ENCODE measurements around the gene TRPV6. TPM values are rescaled to one million over a fixed set of nuclear protein-coding genes. Genes with fewer than 3 reads are reported as not detected.
A peak's percentile ranks its signal among the peaks of the same experiment; 100 is the strongest.

The TRPV6 gene
- polyA plus RNA-seq, 3 donors, result 11.2 to 16.9 (median 14.1) TPM

DNA sequence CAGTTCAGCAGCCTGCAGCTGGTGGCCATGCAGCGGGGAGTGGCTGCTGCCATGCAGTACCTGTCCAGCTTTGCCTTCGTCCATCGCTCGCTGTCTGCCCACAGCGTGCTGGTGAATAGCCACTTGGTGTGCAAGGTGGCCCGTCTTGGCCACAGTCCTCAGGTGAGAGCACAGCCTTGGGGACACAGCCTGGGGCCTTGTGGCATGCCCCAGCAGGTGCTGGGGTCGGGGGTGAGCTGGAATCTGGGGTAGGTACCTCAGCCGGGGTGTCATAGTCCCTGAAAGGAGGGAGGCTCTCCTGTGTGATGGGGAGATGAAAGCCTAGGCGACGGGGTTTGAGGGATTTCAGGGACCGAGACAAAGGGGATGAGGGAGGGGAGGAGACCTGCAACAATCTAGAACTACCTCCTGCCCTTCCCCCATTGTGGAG lies 16.5 kb downstream of the TRPV6 start:
- DNase-seq, result no peak

- no peak for DNase-seq
These were observed 17.2 kb downstream of the TRPV6 start for GRCh38 chr7:142868188-142868985.

GRCh38 chr7:142867398-142868187 lies 18.0 kb downstream of the TRPV6 start:
- DNase-seq, result no peak

DNA sequence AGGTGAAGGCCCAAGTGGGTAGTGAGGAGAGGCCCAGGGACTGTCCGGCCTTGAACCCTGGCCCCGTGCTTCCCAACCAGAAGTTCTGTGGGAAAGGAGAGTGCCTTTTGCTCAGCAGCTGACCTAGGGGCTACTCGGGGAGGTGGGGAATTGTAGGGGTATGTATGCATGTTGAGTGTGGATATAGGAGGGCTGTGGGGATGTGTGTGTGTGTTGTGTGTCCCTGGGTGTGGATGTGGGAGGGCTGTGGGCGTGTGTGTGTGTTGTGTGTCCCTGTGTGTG lies 18.5 kb downstream of the TRPV6 start:
- no peak for DNase-seq

DNA sequence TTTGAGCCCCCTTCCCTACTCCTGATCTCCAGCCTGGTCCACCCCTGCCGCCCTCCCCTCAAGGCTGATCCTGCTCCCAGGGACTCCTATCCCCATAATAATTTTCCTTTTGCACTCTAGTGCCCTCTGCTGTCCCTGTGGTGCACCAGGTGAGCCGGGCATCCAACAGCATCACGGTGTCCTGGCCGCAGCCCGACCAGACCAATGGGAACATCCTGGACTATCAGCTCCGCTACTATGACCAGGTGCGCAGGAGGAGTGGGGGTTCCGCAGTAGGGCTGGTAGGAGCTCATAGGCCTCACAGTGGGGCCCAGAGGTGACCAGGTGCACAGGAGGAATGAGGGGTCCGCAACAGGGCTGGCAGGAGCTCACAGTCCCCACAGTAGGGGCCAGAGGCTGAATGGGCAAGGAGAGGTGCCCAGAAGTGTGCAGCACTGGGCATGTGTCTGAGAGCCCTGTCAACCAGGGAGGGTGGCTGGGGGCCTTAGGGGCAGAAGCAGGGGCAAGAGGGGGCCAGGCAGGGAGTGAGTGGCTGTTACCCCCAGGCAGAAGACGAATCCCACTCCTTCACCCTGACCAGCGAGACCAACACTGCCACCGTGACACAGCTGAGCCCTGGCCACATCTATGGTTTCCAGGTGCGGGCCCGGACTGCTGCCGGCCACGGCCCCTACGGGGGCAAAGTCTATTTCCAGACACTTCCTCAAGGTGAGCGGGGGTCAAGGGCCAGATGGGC lies 19.0 kb downstream of the TRPV6 start:
- no peak for DNase-seq

DNA sequence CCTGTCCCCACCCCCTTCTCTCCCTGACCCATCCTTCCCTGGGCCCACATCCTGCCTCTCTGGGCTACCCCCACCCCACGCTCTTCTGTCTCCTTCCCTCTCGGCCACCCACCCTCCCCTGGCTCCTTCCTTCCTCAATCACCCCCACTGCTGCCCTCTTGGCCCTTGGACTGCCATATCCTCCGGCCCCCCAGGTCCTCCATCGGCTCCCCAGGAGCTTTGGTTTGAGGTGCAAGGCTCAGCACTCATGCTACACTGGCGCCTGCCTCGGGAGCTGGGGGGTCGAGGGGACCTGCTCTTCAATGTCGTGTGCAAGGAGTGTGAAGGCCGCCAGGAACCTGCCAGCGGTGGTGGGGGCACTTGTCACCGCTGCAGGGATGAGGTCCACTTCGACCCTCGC lies 19.8 kb downstream of the TRPV6 start:
- no peak for DNase-seq

DNA sequence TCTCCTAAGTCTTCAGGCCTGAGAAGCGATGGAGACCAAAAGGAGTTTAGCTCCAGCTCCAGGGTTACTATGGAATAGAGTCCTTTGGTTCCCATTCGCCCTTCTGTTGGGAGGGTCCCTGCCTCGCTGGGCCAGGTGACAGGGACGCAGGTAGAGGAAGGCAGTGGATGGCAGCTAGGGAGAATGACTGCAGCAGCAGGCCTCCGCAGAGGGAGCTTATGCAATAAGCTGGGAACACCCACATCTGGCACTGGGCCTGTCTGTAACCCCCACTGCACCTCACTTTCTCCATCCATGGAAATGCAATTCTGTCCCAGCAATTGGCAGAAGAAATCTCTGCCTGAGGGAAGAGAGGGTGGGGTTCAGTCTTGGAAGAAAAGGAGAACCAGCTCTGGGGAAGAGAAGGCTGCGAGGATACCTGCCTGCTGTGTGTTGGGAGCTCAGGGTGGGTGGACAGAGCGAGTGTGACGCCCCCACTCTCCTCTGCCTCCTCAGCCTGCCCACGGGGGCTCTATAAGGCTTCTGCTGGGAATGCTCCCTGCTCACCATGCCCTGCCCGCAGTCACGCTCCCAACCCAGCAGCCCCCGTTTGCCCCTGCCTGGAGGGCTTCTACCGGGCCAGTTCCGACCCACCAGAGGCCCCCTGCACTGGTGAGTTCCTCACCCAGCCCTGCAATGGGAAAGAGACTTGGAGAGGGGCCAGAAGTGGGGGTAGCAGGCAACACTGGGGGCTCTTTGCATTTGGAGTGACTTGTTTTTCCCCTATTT lies 20.4 kb downstream of the TRPV6 start:
- no peak for DNase-seq

DNA sequence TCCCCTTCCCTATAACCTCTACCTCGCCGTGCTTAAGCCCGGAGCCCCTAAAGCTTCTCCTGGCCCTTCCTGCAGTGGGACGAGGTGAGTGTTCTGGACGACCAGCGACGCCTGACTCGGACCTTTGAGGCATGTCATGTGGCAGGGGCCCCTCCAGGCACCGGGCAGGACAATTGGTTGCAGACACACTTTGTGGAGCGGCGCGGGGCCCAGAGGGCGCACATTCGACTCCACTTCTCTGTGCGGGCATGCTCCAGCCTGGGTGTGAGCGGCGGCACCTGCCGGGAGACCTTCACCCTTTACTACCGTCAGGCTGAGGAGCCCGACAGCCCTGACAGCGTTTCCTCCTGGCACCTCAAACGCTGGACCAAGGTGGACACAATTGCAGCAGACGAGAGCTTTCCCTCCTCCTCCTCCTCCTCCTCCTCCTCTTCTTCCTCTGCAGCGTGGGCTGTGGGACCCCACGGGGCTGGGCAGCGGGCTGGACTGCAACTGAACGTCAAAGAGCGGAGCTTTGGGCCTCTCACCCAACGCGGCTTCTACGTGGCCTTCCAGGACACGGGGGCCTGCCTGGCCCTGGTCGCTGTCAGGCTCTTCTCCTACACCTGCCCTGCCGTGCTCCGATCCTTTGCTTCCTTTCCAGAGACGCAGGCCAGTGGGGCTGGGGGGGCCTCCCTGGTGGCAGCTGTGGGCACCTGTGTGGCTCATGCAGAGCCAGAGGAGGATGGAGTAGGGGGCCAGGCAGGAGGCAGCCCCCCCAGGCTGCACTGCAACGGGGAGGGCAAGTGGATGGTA lies 21.5 kb downstream of the TRPV6 start:
- no peak for DNase-seq

GRCh38 chr7:142862786-142863400 lies 22.7 kb downstream of the TRPV6 start:
- DNase-seq, result no peak

GRCh38 chr7:142862351-142862750 lies 23.2 kb downstream of the TRPV6 start:
- peak; percentile 10 for DNase-seq

GRCh38 chr7:142860968-142861367 lies 24.6 kb downstream of the TRPV6 start:
- DNase-seq, result no peak

GRCh38 chr7:142859829-142860228 lies 25.7 kb downstream of the TRPV6 start:
- DNase-seq, result peak; percentile 16

DNA sequence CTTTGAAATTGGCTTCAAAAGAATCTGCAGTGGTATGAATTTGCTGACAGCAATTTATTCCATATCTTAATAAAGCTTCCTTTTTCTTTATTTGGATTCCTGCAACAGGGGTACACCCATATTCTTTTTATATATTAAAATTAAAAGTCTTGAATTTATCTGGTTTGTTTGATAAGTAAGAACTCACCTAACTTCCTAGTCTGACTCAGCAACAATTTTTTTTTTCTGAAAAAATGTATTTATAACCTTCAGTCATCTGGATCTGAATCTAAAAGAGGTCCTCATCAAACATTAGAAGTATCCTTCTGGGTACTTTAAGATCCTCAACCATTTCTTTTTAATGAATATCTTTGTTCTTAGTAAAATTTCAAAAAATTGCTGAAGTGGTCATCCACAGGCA lies 26.1 kb downstream of the TRPV6 start:
- no peak for DNase-seq

DNA sequence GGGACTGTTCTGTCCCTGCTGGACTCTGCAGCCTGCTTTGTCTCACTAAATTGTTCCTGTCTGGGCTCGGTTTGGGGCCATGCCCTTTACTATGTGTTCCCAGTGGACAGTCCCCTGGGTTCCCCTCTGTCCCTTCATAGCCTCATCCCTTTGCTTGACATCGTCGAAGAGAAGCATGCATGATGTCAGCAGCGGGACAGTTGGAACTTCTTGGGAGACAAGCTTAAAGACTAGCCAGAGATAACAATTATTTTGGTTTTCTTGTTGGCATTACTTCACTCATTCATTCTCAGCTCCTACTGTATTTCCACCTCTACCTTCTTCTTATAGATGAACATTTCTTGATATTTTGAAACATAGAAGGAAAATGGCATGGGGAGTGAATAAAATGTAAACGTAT lies 27.9 kb downstream of the TRPV6 start:
- DNase-seq, result no peak

- no peak for DNase-seq
These were observed 28.8 kb downstream of the TRPV6 start for GRCh38 chr7:142856565-142857245.

- DNase-seq, result no peak
These were observed 29.6 kb downstream of the TRPV6 start for GRCh38 chr7:142855756-142856564.

GRCh38 chr7:142855114-142855743 lies 30.3 kb downstream of the TRPV6 start:
- peak; percentile 20 for DNase-seq

GRCh38 chr7:142854372-142855113 lies 31.0 kb downstream of the TRPV6 start, which contains the start of gene EPHB6:
TSS of gene EPHB6 (plus strand) at chr7:142855076. CDS start at chr7:142863228, 8,152 bp downstream.
- peak; percentile 73 for DNase-seq
